HPDE6-E6E7 (cell line): Measurements from ENCODE around the gene RPL37A.

ENCODE experiments used
- DNase-seq: peaks from one replicate; pipeline ENCODE4 v3.0.0; 2011; ENCODE audit warnings: missing footprints; ENCODE audit errors: extremely low spot score

RPL37A gene

GRCh38 chr2:216490061-216490460, 8.6 kb upstream of the RPL37A start:
- peak; percentile 60 for DNase-seq

GRCh38 chr2:216491793-216492596, 6.6 kb upstream of the RPL37A start:
- DNase-seq, result no peak

GRCh38 chr2:216492597-216493333, 5.9 kb upstream of the RPL37A start:
- DNase-seq, result peak; percentile 66

GRCh38 chr2:216493334-216493685, 5.3 kb upstream of the RPL37A start:
- DNase-seq, result no peak

- DNase-seq, result no peak
Measured at GRCh38 chr2:216495656-216496055, 3.0 kb upstream of the RPL37A start.

- no peak for DNase-seq
Measured at GRCh38 chr2:216497382-216498069, 1.1 kb upstream of the RPL37A start.

- no peak for DNase-seq
Measured at GRCh38 chr2:216498070-216498378, 620 bp upstream of the RPL37A start.

GRCh38 chr2:216499641-216500218, 1.1 kb downstream of the RPL37A start:
- DNase-seq, result no peak

GRCh38 chr2:216500572-216500971, 1.9 kb downstream of the RPL37A start:
- DNase-seq, result no peak

GRCh38 chr2:216501854-216502253, 3.2 kb downstream of the RPL37A start:
- DNase-seq, result no peak

- no peak for DNase-seq
Measured at GRCh38 chr2:216502381-216503158, 3.9 kb downstream of the RPL37A start.

- DNase-seq, result no peak
Measured at GRCh38 chr2:216503159-216503629, 4.5 kb downstream of the RPL37A start.

GRCh38 chr2:216503697-216504375, 5.2 kb downstream of the RPL37A start:
- no peak for DNase-seq

GRCh38 chr2:216504376-216504762, 5.7 kb downstream of the RPL37A start:
- no peak for DNase-seq

GRCh38 chr2:216505133-216506106, 6.8 kb downstream of the RPL37A start:
- no peak for DNase-seq

GRCh38 chr2:216507220-216508160, 8.8 kb downstream of the RPL37A start:
- no peak for DNase-seq

GRCh38 chr2:216508229-216508628, 9.6 kb downstream of the RPL37A start:
- no peak for DNase-seq

- DNase-seq, result peak; percentile 39
Measured at GRCh38 chr2:216516730-216517350, 18.2 kb downstream of the RPL37A start.
